ENCODE measurements around the gene ZNRF3. TPM values are rescaled to one million over a fixed set of nuclear protein-coding genes. Genes with fewer than 3 reads are reported as not detected.
"Not testable (repeated sequence)": the region's sequence is repeated elsewhere in the genome, so short reads cannot be mapped to it uniquely, and the experiment has no call there.

ZNRF3 gene
- total and polyA plus RNA-seq, 4 donors, result 8.9 to 13.0 (median 11.3) TPM

GRCh38 chr22:29083576-29083932 is 200.2 kb downstream of the ZNRF3 start:
- H3K4me1 ChIP-seq (ENCODE audit: control insufficient read depth, insufficient read depth, low read length), result peaks cover 11% of the 10 kb centered on the region
- not testable (repeated sequence) for H3K27me3 ChIP-seq (ENCODE audit: control insufficient read depth, insufficient read depth, low read length); H3K36me3 ChIP-seq (ENCODE audit: control insufficient read depth, insufficient read depth, low read length); H3K27ac ChIP-seq (ENCODE audit: low read depth, low read length); H3K4me3 ChIP-seq (ENCODE audit: low read depth, low read length); H3K9me3 ChIP-seq (ENCODE audit: control insufficient read depth, insufficient read depth, low read length); DNase-seq (ENCODE audit: low read depth in 4 of 6, low spot score in 6 of 6)
- WGBS (ENCODE audit: insufficient coverage), result 100% methylated on average over 2 of the region's 7 CpGs

- Histone ChIP-seq H3K4me3 (ENCODE audit: low read depth, low read length) (no peak overlapping the region), H3K4me1 (ENCODE audit: control insufficient read depth, insufficient read depth, low read length) (peaks cover 10% of the 10 kb centered on the region), H3K36me3 (ENCODE audit: control insufficient read depth, insufficient read depth, low read length) (no peaks in the 10 kb centered on the region), H3K27ac (ENCODE audit: low read depth, low read length) (no peak overlapping the region), H3K9me3 (ENCODE audit: control insufficient read depth, insufficient read depth, low read length) (no peaks in the 10 kb centered on the region), H3K27me3 (ENCODE audit: control insufficient read depth, insufficient read depth, low read length) (no peaks in the 10 kb centered on the region)
- WGBS (ENCODE audit: insufficient coverage), result 82% methylated on average over 4 of the region's 5 CpGs
- peak in 1 of 6 donors; percentile 83 for DNase-seq (ENCODE audit: low read depth in 4 of 6, low spot score in 6 of 6)
Observed at GRCh38 chr22:29083933-29084591, 200.7 kb downstream of the ZNRF3 start.

GRCh38 chr22:29087012-29087411 is 203.6 kb downstream of the ZNRF3 start:
- DNase-seq (ENCODE audit: low read depth in 4 of 6, low spot score in 6 of 6), result peak in 1 of 6 donors; percentile 57
- Histone ChIP-seq H3K4me3 (ENCODE audit: low read depth, low read length) (no peak overlapping the region), H3K4me1 (ENCODE audit: control insufficient read depth, insufficient read depth, low read length) (no peaks in the 10 kb centered on the region), H3K36me3 (ENCODE audit: control insufficient read depth, insufficient read depth, low read length) (no peaks in the 10 kb centered on the region), H3K27ac (ENCODE audit: low read depth, low read length) (no peak overlapping the region), H3K27me3 (ENCODE audit: control insufficient read depth, insufficient read depth, low read length) (no peaks in the 10 kb centered on the region), H3K9me3 (ENCODE audit: control insufficient read depth, insufficient read depth, low read length) (no peaks in the 10 kb centered on the region)
- no CpG with 5 or more reads among the region's 2 CpGs for WGBS (ENCODE audit: insufficient coverage)

GRCh38 chr22:29088809-29089208 is 205.4 kb downstream of the ZNRF3 start:
- no peaks in the 10 kb centered on the region for H3K9me3 ChIP-seq (ENCODE audit: control insufficient read depth, insufficient read depth, low read length)
- no peaks in the 10 kb centered on the region for H3K27me3 ChIP-seq (ENCODE audit: control insufficient read depth, insufficient read depth, low read length)
- no peaks in the 10 kb centered on the region for H3K4me1 ChIP-seq (ENCODE audit: control insufficient read depth, insufficient read depth, low read length)
- H3K4me3 ChIP-seq (ENCODE audit: low read depth, low read length), result no peak overlapping the region
- no peaks in the 10 kb centered on the region for H3K36me3 ChIP-seq (ENCODE audit: control insufficient read depth, insufficient read depth, low read length)
- no peak overlapping the region for H3K27ac ChIP-seq (ENCODE audit: low read depth, low read length)
- 91% methylated on average over 2 of the region's 3 CpGs for WGBS (ENCODE audit: insufficient coverage)
- DNase-seq (ENCODE audit: low read depth in 4 of 6, low spot score in 6 of 6), result no peak

GRCh38 chr22:29089507-29089906 is 206.1 kb downstream of the ZNRF3 start:
- Histone ChIP-seq H3K9me3 (ENCODE audit: control insufficient read depth, insufficient read depth, low read length) (no peaks in the 10 kb centered on the region), H3K27ac (ENCODE audit: low read depth, low read length) (no peak overlapping the region), H3K4me3 (ENCODE audit: low read depth, low read length) (no peak overlapping the region), H3K36me3 (ENCODE audit: control insufficient read depth, insufficient read depth, low read length) (peaks cover 2% of the 10 kb centered on the region), H3K27me3 (ENCODE audit: control insufficient read depth, insufficient read depth, low read length) (no peaks in the 10 kb centered on the region), H3K4me1 (ENCODE audit: control insufficient read depth, insufficient read depth, low read length) (no peaks in the 10 kb centered on the region)
- WGBS (ENCODE audit: insufficient coverage), result 57% methylated on average over 3 of the region's 3 CpGs
- no peak for DNase-seq (ENCODE audit: low read depth in 4 of 6, low spot score in 6 of 6)

GRCh38 chr22:29090039-29090438 is 206.7 kb downstream of the ZNRF3 start:
- Histone ChIP-seq H3K9me3 (ENCODE audit: control insufficient read depth, insufficient read depth, low read length) (no peaks in the 10 kb centered on the region), H3K36me3 (ENCODE audit: control insufficient read depth, insufficient read depth, low read length) (peaks cover 2% of the 10 kb centered on the region), H3K27me3 (ENCODE audit: control insufficient read depth, insufficient read depth, low read length) (no peaks in the 10 kb centered on the region), H3K4me3 (ENCODE audit: low read depth, low read length) (no peak overlapping the region), H3K27ac (ENCODE audit: low read depth, low read length) (no peak overlapping the region), H3K4me1 (ENCODE audit: control insufficient read depth, insufficient read depth, low read length) (no peaks in the 10 kb centered on the region)
- DNase-seq (ENCODE audit: low read depth in 4 of 6, low spot score in 6 of 6), result no peak
- WGBS (ENCODE audit: insufficient coverage), result 60% methylated on average over 1 of the region's 3 CpGs

GRCh38 chr22:29092243-29092642 is 208.9 kb downstream of the ZNRF3 start:
- Histone ChIP-seq H3K36me3 (ENCODE audit: control insufficient read depth, insufficient read depth, low read length) (peaks cover 2% of the 10 kb centered on the region), H3K27me3 (ENCODE audit: control insufficient read depth, insufficient read depth, low read length) (no peaks in the 10 kb centered on the region), H3K27ac (ENCODE audit: low read depth, low read length) (no peak overlapping the region), H3K9me3 (ENCODE audit: control insufficient read depth, insufficient read depth, low read length) (no peaks in the 10 kb centered on the region), H3K4me1 (ENCODE audit: control insufficient read depth, insufficient read depth, low read length) (peaks cover 3% of the 10 kb centered on the region), H3K4me3 (ENCODE audit: low read depth, low read length) (no peak overlapping the region)
- DNase-seq (ENCODE audit: low read depth in 4 of 6, low spot score in 6 of 6), result no peak
- WGBS (ENCODE audit: insufficient coverage), result 96% methylated on average over 2 of the region's 4 CpGs

- DNase-seq (ENCODE audit: low read depth in 4 of 6, low spot score in 6 of 6), result no peak
- H3K4me1 ChIP-seq (ENCODE audit: control insufficient read depth, insufficient read depth, low read length), result peaks cover 3% of the 10 kb centered on the region
- H3K27ac ChIP-seq (ENCODE audit: low read depth, low read length), result peak overlapping the region; percentile 79
- H3K9me3 ChIP-seq (ENCODE audit: control insufficient read depth, insufficient read depth, low read length), result no peaks in the 10 kb centered on the region
- H3K27me3 ChIP-seq (ENCODE audit: control insufficient read depth, insufficient read depth, low read length), result no peaks in the 10 kb centered on the region
- peaks cover 2% of the 10 kb centered on the region for H3K36me3 ChIP-seq (ENCODE audit: control insufficient read depth, insufficient read depth, low read length)
- WGBS (ENCODE audit: insufficient coverage), result 83% methylated on average over 1 of the region's 1 CpG
- H3K4me3 ChIP-seq (ENCODE audit: low read depth, low read length), result no peak overlapping the region
Observed at GRCh38 chr22:29093030-29093429, 209.7 kb downstream of the ZNRF3 start.

- Histone ChIP-seq H3K36me3 (ENCODE audit: control insufficient read depth, insufficient read depth, low read length) (peaks cover 2% of the 10 kb centered on the region), H3K27me3 (ENCODE audit: control insufficient read depth, insufficient read depth, low read length) (no peaks in the 10 kb centered on the region), H3K9me3 (ENCODE audit: control insufficient read depth, insufficient read depth, low read length) (no peaks in the 10 kb centered on the region), H3K27ac (ENCODE audit: low read depth, low read length) (peak overlapping the region; percentile 79), H3K4me1 (ENCODE audit: control insufficient read depth, insufficient read depth, low read length) (peaks cover 3% of the 10 kb centered on the region), H3K4me3 (ENCODE audit: low read depth, low read length) (no peak overlapping the region)
- WGBS (ENCODE audit: insufficient coverage), result 57% methylated on average over 1 of the region's 4 CpGs
- peak in 2 of 6 donors; percentile 38 to 80 for DNase-seq (ENCODE audit: low read depth in 4 of 6, low spot score in 6 of 6)
Observed at GRCh38 chr22:29093501-29094300, 210.3 kb downstream of the ZNRF3 start.

- peaks cover 3% of the 10 kb centered on the region for H3K4me1 ChIP-seq (ENCODE audit: control insufficient read depth, insufficient read depth, low read length)
- peaks cover 2% of the 10 kb centered on the region for H3K36me3 ChIP-seq (ENCODE audit: control insufficient read depth, insufficient read depth, low read length)
- 100% methylated on average over 1 of the region's 2 CpGs for WGBS (ENCODE audit: insufficient coverage)
- H3K27ac ChIP-seq (ENCODE audit: low read depth, low read length), result no peak overlapping the region
- H3K27me3 ChIP-seq (ENCODE audit: control insufficient read depth, insufficient read depth, low read length), result no peaks in the 10 kb centered on the region
- H3K4me3 ChIP-seq (ENCODE audit: low read depth, low read length), result no peak overlapping the region
- no peaks in the 10 kb centered on the region for H3K9me3 ChIP-seq (ENCODE audit: control insufficient read depth, insufficient read depth, low read length)
- DNase-seq (ENCODE audit: low read depth in 4 of 6, low spot score in 6 of 6), result no peak
Observed at GRCh38 chr22:29095459-29095858, 212.1 kb downstream of the ZNRF3 start.
